Smooth muscle cell (in vitro differentiated cells): ENCODE data around the gene PHF21B. TPM values are rescaled to one million over a fixed set of nuclear protein-coding genes. Genes with fewer than 3 reads are reported as not detected.
"Not testable (repeated sequence)": the region's sequence is repeated elsewhere in the genome, so short reads cannot be mapped to it uniquely, and the experiment has no call there.

Source experiments
- DNase-seq: peaks from one replicate; lab custom pipeline; 2025; ENCODE audit not compliant: unreplicated experiment; lab: John Stamatoyannopoulos, UW
- H2AFZ ChIP-seq: fragments of 200-600 bp; sonication (generic); 2 replicates; pipeline ENCODE4 v1.6.0; 2016; ENCODE audit warnings: antibody characterized with exemption, low read depth, mild to moderate bottlenecking
- H3F3A ChIP-seq: fragments of 200-600 bp; sonication (generic); 2 replicates; pipeline ENCODE4 v1.6.0; 2017; ENCODE audit warnings: antibody characterized with exemption, low read depth
- H3K27ac ChIP-seq: fragments of 200-600 bp; sonication (generic); 2 replicates; pipeline ENCODE4 v1.5.1; 2016; ENCODE audit warnings: low read depth, mild to moderate bottlenecking
- H3K27me3 ChIP-seq: fragments of 200-600 bp; sonication (generic); 2 replicates; pipeline ENCODE4 v1.6.1; 2016; ENCODE audit warnings: low read depth, mild to moderate bottlenecking
- H3K36me3 ChIP-seq: fragments of 200-600 bp; sonication (generic); 2 replicates; pipeline ENCODE4 v1.5.1; 2016; ENCODE audit warnings: low read depth
- H3K4me1 ChIP-seq: fragments of 200-600 bp; sonication (generic); 2 replicates; pipeline ENCODE4 v1.5.1; 2016; ENCODE audit warnings: low read depth
- H3K4me2 ChIP-seq: fragments of 200-600 bp; sonication (generic); 2 replicates; pipeline ENCODE4 v1.6.0; 2016; ENCODE audit warnings: mild to moderate bottlenecking
- H3K4me3 ChIP-seq: fragments of 200-600 bp; sonication (generic); 2 replicates; pipeline ENCODE4 v1.5.1; 2016; ENCODE audit warnings: mild to moderate bottlenecking
- H3K79me2 ChIP-seq: fragments of 200-600 bp; sonication (generic); 2 replicates; pipeline ENCODE4 v1.6.0; 2016; ENCODE audit warnings: low read depth, mild to moderate bottlenecking
- H3K9ac ChIP-seq: fragments of 200-600 bp; sonication (generic); 2 replicates; pipeline ENCODE4 v1.6.0; 2016; ENCODE audit warnings: low read depth
- H3K9me3 ChIP-seq: fragments of 200-600 bp; sonication (generic); replicated peaks from 2 replicates; pipeline ENCODE4 v1.5.1; 2016; ENCODE audit warnings: low read depth
- H4K20me1 ChIP-seq: fragments of 200-600 bp; sonication (generic); 2 replicates; pipeline ENCODE4 v1.6.0; 2016; ENCODE audit warnings: low read depth
- WGBS: methylation state at CpG from one replicate; pipeline ENCODE4 v1.1.7; 2016; ENCODE audit warnings: low lambda C conversion rate; 5-methylcytosine and 5-hydroxymethylcytosine counted together
- polyA plus RNA-seq: library from polyadenylated mRNA; unstranded; fragments of >200 nt; fragmentation: Nextera tagmentation; extraction: Ambion mirVana; gene quantifications from 2 replicates; pipeline ENCODE4 v1.2.1, GENCODE V29; 2016
- total RNA-seq: library from RNA; depleted of rRNA; stranded (reverse); fragments of >200 nt; gene quantifications from 2 replicates; pipeline ENCODE4 v1.2.3, GENCODE V29; 2014
- TF ChIP-seq, protein P1 (sequence below): fragments of 200-600 bp; sonication (generic); IDR thresholded peaks from 2 replicates; pipeline ENCODE4 v1.5.1; 2017; ENCODE audit warnings: borderline replicate concordance, mild to moderate bottlenecking, antibody characterized with exemption; ENCODE audit not compliant: insufficient read depth, poor library complexity, severe bottlenecking

The PHF21B gene
- total and polyA plus RNA-seq, 2 experiments from 2014 or later, result 0.13 TPM

DNA sequence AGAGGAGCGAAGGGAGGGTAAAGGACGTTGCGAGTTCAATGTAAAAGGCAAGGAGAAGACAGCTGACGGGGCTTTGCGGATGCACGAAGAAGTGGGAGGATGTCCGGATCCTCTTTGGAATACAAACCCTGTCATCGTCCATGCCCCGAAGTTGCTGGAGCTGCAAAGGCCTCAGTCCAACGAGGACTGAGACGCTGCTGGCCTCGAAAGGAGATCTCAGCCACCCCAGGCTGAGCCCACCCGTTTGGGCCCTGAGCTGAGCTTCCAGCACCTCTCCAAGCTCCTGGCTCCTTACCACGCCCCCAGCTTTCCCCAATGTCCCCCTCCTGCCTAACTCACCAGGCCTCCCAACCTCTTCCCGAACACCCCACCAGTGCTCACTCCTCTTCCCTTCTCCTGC lies 46.1 kb upstream of the PHF21B start:
- no peaks in the 10 kb centered on the region for H3K36me3 ChIP-seq
- no peak overlapping the region for H3K27ac ChIP-seq
- H3K4me2 ChIP-seq, result no peak overlapping the region
- no peaks in the 10 kb centered on the region for H4K20me1 ChIP-seq
- no peak overlapping the region for H2AFZ ChIP-seq
- H3K79me2 ChIP-seq, result no peaks in the 10 kb centered on the region
- no peaks in the 10 kb centered on the region for H3K4me1 ChIP-seq
- H3F3A ChIP-seq, result no peaks in the 10 kb centered on the region
- H3K9me3 ChIP-seq, result no peaks in the 10 kb centered on the region
- WGBS, result 97% methylated on average over 15 of the region's 15 CpGs
- H3K9ac ChIP-seq, result no peak overlapping the region
- H3K4me3 ChIP-seq, result no peak overlapping the region
- H3K27me3 ChIP-seq, result peaks cover under 1% of the 10 kb centered on the region
- no peak for DNase-seq
- TF ChIP-seq, protein P1, sequence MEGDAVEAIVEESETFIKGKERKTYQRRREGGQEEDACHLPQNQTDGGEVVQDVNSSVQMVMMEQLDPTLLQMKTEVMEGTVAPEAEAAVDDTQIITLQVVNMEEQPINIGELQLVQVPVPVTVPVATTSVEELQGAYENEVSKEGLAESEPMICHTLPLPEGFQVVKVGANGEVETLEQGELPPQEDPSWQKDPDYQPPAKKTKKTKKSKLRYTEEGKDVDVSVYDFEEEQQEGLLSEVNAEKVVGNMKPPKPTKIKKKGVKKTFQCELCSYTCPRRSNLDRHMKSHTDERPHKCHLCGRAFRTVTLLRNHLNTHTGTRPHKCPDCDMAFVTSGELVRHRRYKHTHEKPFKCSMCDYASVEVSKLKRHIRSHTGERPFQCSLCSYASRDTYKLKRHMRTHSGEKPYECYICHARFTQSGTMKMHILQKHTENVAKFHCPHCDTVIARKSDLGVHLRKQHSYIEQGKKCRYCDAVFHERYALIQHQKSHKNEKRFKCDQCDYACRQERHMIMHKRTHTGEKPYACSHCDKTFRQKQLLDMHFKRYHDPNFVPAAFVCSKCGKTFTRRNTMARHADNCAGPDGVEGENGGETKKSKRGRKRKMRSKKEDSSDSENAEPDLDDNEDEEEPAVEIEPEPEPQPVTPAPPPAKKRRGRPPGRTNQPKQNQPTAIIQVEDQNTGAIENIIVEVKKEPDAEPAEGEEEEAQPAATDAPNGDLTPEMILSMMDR, result no peak

DNA sequence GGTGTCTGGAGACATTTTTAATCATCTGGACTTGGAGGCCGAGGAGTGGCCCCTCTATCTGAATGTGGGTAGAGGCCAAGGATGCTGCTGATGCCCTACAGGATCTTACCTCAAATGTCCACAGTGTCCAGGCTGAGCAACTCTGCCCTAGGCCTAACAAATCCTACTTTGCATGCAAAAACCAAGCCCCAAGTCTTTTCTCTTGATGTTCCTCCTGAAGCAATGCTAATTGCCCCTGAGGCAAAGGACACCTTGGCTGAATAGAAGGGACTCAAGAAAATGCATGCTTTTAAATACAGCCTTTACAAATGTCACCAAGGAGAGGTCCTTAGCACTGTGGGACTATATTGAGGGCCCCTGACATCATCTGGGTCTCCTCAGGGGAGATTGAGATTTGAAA lies 43.8 kb upstream of the PHF21B start:
- H3K27me3 ChIP-seq, result peaks cover 20% of the 10 kb centered on the region
- H3K4me3 ChIP-seq, result no peak overlapping the region
- no peaks in the 10 kb centered on the region for H3F3A ChIP-seq
- no peaks in the 10 kb centered on the region for H3K4me1 ChIP-seq
- 79% methylated on average over 1 of the region's 1 CpG for WGBS
- no peaks in the 10 kb centered on the region for H3K79me2 ChIP-seq
- H3K9me3 ChIP-seq, result no peaks in the 10 kb centered on the region
- TF ChIP-seq, protein P1, result no peak
- no peak overlapping the region for H3K9ac ChIP-seq
- no peak overlapping the region for H3K27ac ChIP-seq
- no peak for DNase-seq
- no peaks in the 10 kb centered on the region for H4K20me1 ChIP-seq
- no peaks in the 10 kb centered on the region for H3K36me3 ChIP-seq
- H2AFZ ChIP-seq, result no peak overlapping the region
- H3K4me2 ChIP-seq, result no peak overlapping the region

DNA sequence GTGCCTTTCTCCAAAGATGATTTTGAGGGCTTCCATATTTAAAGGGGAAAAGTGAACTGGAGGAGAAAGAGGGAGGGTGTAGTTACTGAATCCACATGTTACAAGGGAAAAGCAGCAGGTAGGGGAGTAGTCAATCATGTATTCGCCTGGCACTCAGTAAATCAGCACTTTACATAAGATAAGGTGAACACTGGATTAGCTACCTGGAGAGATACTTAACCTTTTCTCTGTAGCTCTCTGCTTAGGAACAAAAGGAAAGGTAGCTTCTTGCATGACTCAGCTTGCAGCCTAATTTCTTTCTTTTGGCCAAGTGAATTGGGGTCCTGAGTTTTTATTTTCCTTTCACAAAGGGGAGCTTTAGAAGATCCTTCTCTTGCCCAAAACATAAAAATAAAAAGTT lies 43.3 kb upstream of the PHF21B start:
- no peak overlapping the region for H3K4me2 ChIP-seq
- H4K20me1 ChIP-seq, result no peaks in the 10 kb centered on the region
- no peaks in the 10 kb centered on the region for H3K79me2 ChIP-seq
- H2AFZ ChIP-seq, result no peak overlapping the region
- TF ChIP-seq, protein P1, result no peak
- no peak for DNase-seq
- H3K27ac ChIP-seq, result no peak overlapping the region
- H3K9me3 ChIP-seq, result no peaks in the 10 kb centered on the region
- H3K27me3 ChIP-seq, result peaks cover 20% of the 10 kb centered on the region
- H3K9ac ChIP-seq, result no peak overlapping the region
- no peak overlapping the region for H3K4me3 ChIP-seq
- H3K36me3 ChIP-seq, result no peaks in the 10 kb centered on the region
- H3F3A ChIP-seq, result no peaks in the 10 kb centered on the region
- no peaks in the 10 kb centered on the region for H3K4me1 ChIP-seq
- WGBS, result 46% methylated on average over 1 of the region's 1 CpG

DNA sequence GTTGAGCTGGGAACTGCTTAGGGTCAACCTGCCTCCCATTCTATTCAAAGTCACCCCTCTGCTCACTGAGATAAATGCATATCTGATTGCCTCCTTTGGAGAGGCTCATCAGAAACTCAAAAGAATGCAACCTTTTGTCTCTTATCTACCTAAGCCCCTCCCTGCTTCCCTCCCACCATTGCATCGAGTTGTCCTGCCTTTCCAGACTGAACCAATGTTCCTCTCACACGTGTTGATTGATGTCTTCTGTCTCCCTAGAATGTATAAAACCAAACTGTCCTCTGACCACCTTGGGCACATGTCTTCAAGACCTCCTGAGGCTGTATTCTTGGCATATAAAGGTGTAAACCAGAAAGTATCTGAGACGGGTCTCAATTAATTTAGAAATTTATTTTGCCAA lies 42.9 kb upstream of the PHF21B start:
- H3K36me3 ChIP-seq, H3K4me3 ChIP-seq, H3K9ac ChIP-seq, H3F3A ChIP-seq, DNase-seq, H3K9me3 ChIP-seq, H3K79me2 ChIP-seq, H4K20me1 ChIP-seq, H2AFZ ChIP-seq, H3K27ac ChIP-seq, H3K4me1 ChIP-seq, H3K4me2 ChIP-seq: not testable (repeated sequence)
- H3K27me3 ChIP-seq, result peaks cover 20% of the 10 kb centered on the region
- 32% methylated on average over 3 of the region's 3 CpGs for WGBS
